SK-N-SH treated with all-trans-retinoic acid at 6 μM for 48 hours (cell line): ENCODE results near the gene PMVK.
A peak's percentile ranks its signal among the peaks of the same experiment; 100 is the strongest.

Experiments
- ATAC-seq: fragments of 200-7000 bp; cut with Tn5 transposase; 3 replicates; pipeline ENCODE4 v1.9.1; 2020; ENCODE audit warnings: mild to moderate bottlenecking, moderate library complexity
- ARNTL ChIP-seq: fragments of 450-650 bp; formaldehyde crosslinking; IDR thresholded peaks from 2 replicates; pipeline ENCODE4 v1.5.0; 2020; ENCODE audit warnings: low read depth, mild to moderate bottlenecking, moderate library complexity, borderline replicate concordance
- BACH2 ChIP-seq: fragments of 250-450 bp; sonication (Bioruptor Pico); IDR thresholded peaks from 2 replicates; pipeline ENCODE4 v1.9.0; 2021; ENCODE audit warnings: mild to moderate bottlenecking, borderline replicate concordance
- CREB5 ChIP-seq: fragments of 250-450 bp; sonication (Bioruptor Pico); IDR thresholded peaks from 2 replicates; pipeline ENCODE4 v1.5.1; 2020; ENCODE audit warnings: low read depth, mild to moderate bottlenecking, moderate library complexity
- CSDC2 ChIP-seq: fragments of 250-450 bp; sonication (Bioruptor Pico); IDR thresholded peaks from 2 replicates; pipeline ENCODE4 v1.5.0; 2020; ENCODE audit warnings: mild to moderate bottlenecking, moderate library complexity
- CSRNP3 ChIP-seq: fragments of 250-450 bp; sonication (Bioruptor Pico); IDR thresholded peaks from 2 replicates; pipeline ENCODE4 v1.5.1; 2021; ENCODE audit warnings: mild to moderate bottlenecking, moderate library complexity
- GLIS3 ChIP-seq: fragments of 250-450 bp; sonication (Bioruptor Pico); IDR thresholded peaks from 2 replicates; pipeline ENCODE4 v1.5.0; 2020; ENCODE audit warnings: mild to moderate bottlenecking, moderate library complexity
- ISL1 ChIP-seq: fragments of 250-450 bp; sonication (Bioruptor Pico); IDR thresholded peaks from 2 replicates; pipeline ENCODE4 v2.1.2; 2022; ENCODE audit warnings: mild to moderate bottlenecking, moderate library complexity
- OSR1 ChIP-seq: fragments of 250-450 bp; sonication (Bioruptor Pico); IDR thresholded peaks from 2 replicates; pipeline ENCODE4 v1.8.0; 2022; ENCODE audit warnings: moderate library complexity, mild to moderate bottlenecking, inconsistent platforms
- PATZ1 ChIP-seq: fragments of 250-450 bp; sonication (Bioruptor Pico); IDR thresholded peaks from 2 replicates; pipeline ENCODE4 v1.8.0; 2020; ENCODE audit warnings: mild to moderate bottlenecking, moderate library complexity, borderline replicate concordance
- POU6F1 ChIP-seq: fragments of 250-450 bp; sonication (Bioruptor Pico); IDR thresholded peaks from 2 replicates; pipeline ENCODE4 v1.8.0; 2021; ENCODE audit warnings: low read depth, mild to moderate bottlenecking, moderate library complexity, borderline replicate concordance
- PPARA ChIP-seq: fragments of 250-450 bp; sonication (Bioruptor Pico); IDR thresholded peaks from 2 replicates; pipeline ENCODE4 v1.5.0; 2020; ENCODE audit warnings: mild to moderate bottlenecking, borderline replicate concordance
- RARB ChIP-seq: fragments of 250-450 bp; sonication (Bioruptor Pico); IDR thresholded peaks from 2 replicates; pipeline ENCODE4 v1.8.0; 2021; ENCODE audit warnings: mild to moderate bottlenecking, moderate library complexity
- SNAI2 ChIP-seq: fragments of 250-450 bp; sonication (Bioruptor Pico); IDR thresholded peaks from 2 replicates; pipeline ENCODE4 v1.5.0; 2020; ENCODE audit warnings: mild to moderate bottlenecking, moderate library complexity
- TCF4 ChIP-seq: fragments of 250-450 bp; sonication (Bioruptor Pico); IDR thresholded peaks from 2 replicates; pipeline ENCODE4 v1.8.0; 2021; ENCODE audit warnings: mild to moderate bottlenecking, moderate library complexity, borderline replicate concordance
- TOX ChIP-seq: fragments of 250-450 bp; sonication (Bioruptor Pico); IDR thresholded peaks from 2 replicates; pipeline ENCODE4 v1.8.0; 2021; ENCODE audit warnings: mild to moderate bottlenecking, moderate library complexity, borderline replicate concordance
- ZC3H10 ChIP-seq: fragments of 250-450 bp; sonication (Bioruptor Pico); IDR thresholded peaks from 2 replicates; pipeline ENCODE4 v1.5.1; 2021; ENCODE audit warnings: mild to moderate bottlenecking, moderate library complexity
- ZFP3 ChIP-seq: fragments of 250-450 bp; sonication (Bioruptor Pico); IDR thresholded peaks from 2 replicates; pipeline ENCODE4 v1.5.0; 2020; ENCODE audit warnings: mild to moderate bottlenecking, moderate library complexity
- ZNF565 ChIP-seq: fragments of 450-650 bp; formaldehyde crosslinking; conservative IDR thresholded peaks from 2 replicates; pipeline ENCODE4 v1.5.0; 2020; ENCODE audit warnings: low read depth, mild to moderate bottlenecking, moderate library complexity
- ZNF70 ChIP-seq: fragments of 450-650 bp; formaldehyde crosslinking; IDR thresholded peaks from 2 replicates; pipeline ENCODE4 v1.5.0; 2020; ENCODE audit warnings: mild to moderate bottlenecking, moderate library complexity

Gene PMVK

GRCh38 chr1:154936555-154937084 lies at the start of gene PMVK:
Gene PMVK (minus strand): TSS chr1:154936719. CDS start chr1:154936685, 34 bp downstream.
- ATAC-seq = peak; percentile 92
- TF ChIP-seq ZFP3 (CRISPR knock-in tag) (no peak), CSRNP3 (no peak), PATZ1 (CRISPR knock-in tag) (no peak; the same call in 1 of the 2 replicates), POU6F1 (CRISPR knock-in tag) (peak; percentile 65; the same call in 1 of the 2 replicates), RARB (no peak), CSDC2 (no peak)

GRCh38 chr1:154983776-154984466 lies 47.4 kb upstream of the PMVK start:
- ATAC-seq = peak; percentile 7; the same call in 1 of the 3 replicates
- TF ChIP-seq ISL1 (CRISPR knock-in tag) = no peak
- no peak for TF ChIP-seq SNAI2 (CRISPR knock-in tag)
- TF ChIP-seq BACH2 (CRISPR knock-in tag) = no peak
- TF ChIP-seq CREB5 (CRISPR knock-in tag) = no peak
- TF ChIP-seq OSR1 (CRISPR knock-in tag) = no peak
- TF ChIP-seq TOX (CRISPR knock-in tag) = no peak
- no peak for TF ChIP-seq ZC3H10
- no peak for TF ChIP-seq RARB
- TF ChIP-seq GLIS3 (CRISPR knock-in tag) = no peak
- TF ChIP-seq PATZ1 (CRISPR knock-in tag) = no peak
- TF ChIP-seq ZNF70 = no peak
- TF ChIP-seq CSDC2 = no peak
- no peak for TF ChIP-seq ARNTL
- no peak for TF ChIP-seq PPARA
- no peak for TF ChIP-seq CSRNP3
- TF ChIP-seq TCF4 (CRISPR knock-in tag) = no peak
- no peak for TF ChIP-seq ZNF565 (CRISPR knock-in tag)
- TF ChIP-seq POU6F1 (CRISPR knock-in tag) = no peak
